ENCODE results near the gene SLC6A16.
"Not testable (repeated sequence)": the region's sequence is repeated elsewhere in the genome, so short reads cannot be mapped to it uniquely, and the experiment has no call there.

SLC6A16 gene

GRCh38 chr19:49331187-49331586, 6.2 kb upstream of the SLC6A16 start:
- not testable (repeated sequence) for DNase-seq (ENCODE audit: low read depth)

GRCh38 chr19:49328741-49329140, 3.8 kb upstream of the SLC6A16 start:
- no peak for DNase-seq (ENCODE audit: low read depth)

- no peak for DNase-seq (ENCODE audit: low read depth)
Measured at GRCh38 chr19:49327878-49328544, 3.0 kb upstream of the SLC6A16 start.

GRCh38 chr19:49326165-49326704, 1.2 kb upstream of the SLC6A16 start:
- no peak for DNase-seq (ENCODE audit: low read depth)

- not testable (repeated sequence) for DNase-seq (ENCODE audit: low read depth)
Measured at GRCh38 chr19:49325756-49326155, 765 bp upstream of the SLC6A16 start.

- DNase-seq (ENCODE audit: low read depth): no peak
Measured at GRCh38 chr19:49318296-49318695, 6.7 kb downstream of the SLC6A16 start.

- DNase-seq (ENCODE audit: low read depth): no peak
Measured at GRCh38 chr19:49316284-49316683, 8.7 kb downstream of the SLC6A16 start.

GRCh38 chr19:49315111-49315510, 9.9 kb downstream of the SLC6A16 start:
- DNase-seq (ENCODE audit: low read depth): no peak

GRCh38 chr19:49309087-49309486, 15.9 kb downstream of the SLC6A16 start:
- DNase-seq (ENCODE audit: low read depth): no peak

- not testable (repeated sequence) for DNase-seq (ENCODE audit: low read depth)
Measured at GRCh38 chr19:49306734-49307133, 18.3 kb downstream of the SLC6A16 start.

GRCh38 chr19:49301866-49302252, 23.1 kb downstream of the SLC6A16 start:
- no peak for DNase-seq (ENCODE audit: low read depth)

GRCh38 chr19:49301165-49301865, 23.7 kb downstream of the SLC6A16 start:
- peak; percentile 44 for DNase-seq (ENCODE audit: low read depth)

- DNase-seq (ENCODE audit: low read depth): not testable (repeated sequence)
Measured at GRCh38 chr19:49298653-49299052, 26.3 kb downstream of the SLC6A16 start.

GRCh38 chr19:49297403-49297802, 27.6 kb downstream of the SLC6A16 start:
- no peak for DNase-seq (ENCODE audit: low read depth)

GRCh38 chr19:49295208-49295880, 29.6 kb downstream of the SLC6A16 start:
- no peak for DNase-seq (ENCODE audit: low read depth)

GRCh38 chr19:49294401-49294800, 30.6 kb downstream of the SLC6A16 start:
- DNase-seq (ENCODE audit: low read depth): no peak

- DNase-seq (ENCODE audit: low read depth): no peak
Measured at GRCh38 chr19:49290517-49290916, 34.5 kb downstream of the SLC6A16 start.

- DNase-seq (ENCODE audit: low read depth): not testable (repeated sequence)
Measured at GRCh38 chr19:49289286-49289685, 35.7 kb downstream of the SLC6A16 start.

GRCh38 chr19:49288205-49288604, 36.8 kb downstream of the SLC6A16 start:
- DNase-seq (ENCODE audit: low read depth): not testable (repeated sequence)

GRCh38 chr19:49287141-49287770, 37.7 kb downstream of the SLC6A16 start:
- DNase-seq (ENCODE audit: low read depth): no peak

GRCh38 chr19:49282184-49282583, 42.8 kb downstream of the SLC6A16 start:
- DNase-seq (ENCODE audit: low read depth): no peak

GRCh38 chr19:49272204-49272603, 52.8 kb downstream of the SLC6A16 start:
- DNase-seq (ENCODE audit: low read depth): no peak

All from T-helper 22 cell (primary cell).